DND-41 (cell line): ENCODE measurements around the gene ZNF827.

Experiments
- ATAC-seq: fragments of 200-7000 bp; cut with Tn5 transposase; 3 replicates; pipeline ENCODE4 v1.9.1; 2021; ENCODE audit warnings: low read depth; ENCODE audit not compliant: insufficient read depth
- DNase-seq: peaks from one replicate; pipeline ENCODE4 v3.0.0-alpha.2; 2020
- H2AFZ ChIP-seq: 2 replicates; pipeline ENCODE4 v1.6.0; 2012; ENCODE audit warnings: low read depth, low read length
- H3K27ac ChIP-seq: 2 replicates; pipeline ENCODE4 v1.5.1; 2012; ENCODE audit warnings: low read length, inconsistent platforms
- H3K27me3 ChIP-seq: fragments of 200-600 bp; sonication (generic); 2 replicates; pipeline ENCODE4 v1.6.0; 2012; ENCODE audit warnings: low read length, mild to moderate bottlenecking, inconsistent platforms; ENCODE audit not compliant: insufficient read depth, poor library complexity
- H3K36me3 ChIP-seq: 2 replicates; pipeline ENCODE4 v1.5.1; 2012; ENCODE audit warnings: low read length, inconsistent platforms; ENCODE audit not compliant: insufficient read depth
- H3K4me1 ChIP-seq: 2 replicates; pipeline ENCODE4 v1.5.1; 2012; ENCODE audit warnings: mild to moderate bottlenecking, low read length; ENCODE audit not compliant: insufficient read depth
- H3K4me2 ChIP-seq: 2 replicates; pipeline ENCODE4 v1.6.0; 2012; ENCODE audit warnings: mild to moderate bottlenecking, moderate library complexity, low read length, inconsistent platforms; ENCODE audit not compliant: insufficient read depth
- H3K4me3 ChIP-seq, 2 experiments: fragments of 200-600 bp in 1 of 2; shearing (Covaris generic) in 1 of 2; 2 replicates each; pipeline ENCODE4 v1.5.1; 2012 to 2016; ENCODE audit warnings: inconsistent platforms in 2 of 2, low read length in 2 of 2, mild to moderate bottlenecking in 2 of 2, low read depth in 1 of 2, moderate library complexity in 1 of 2
- H3K79me2 ChIP-seq: 2 replicates; pipeline ENCODE4 v1.6.0; 2012; ENCODE audit warnings: low read length, inconsistent platforms; ENCODE audit not compliant: insufficient read depth
- H3K9ac ChIP-seq: 2 replicates; pipeline ENCODE4 v1.6.0; 2012; ENCODE audit warnings: low read depth, mild to moderate bottlenecking, inconsistent platforms, low read length, moderate library complexity
- H3K9me3 ChIP-seq: 2 replicates; pipeline ENCODE4 v1.5.1; 2012; ENCODE audit warnings: low read length, moderate library complexity, mild to moderate bottlenecking, inconsistent platforms; ENCODE audit not compliant: insufficient read depth, severe bottlenecking
- H4K20me1 ChIP-seq: 2 replicates; pipeline ENCODE4 v1.6.0; 2012; ENCODE audit warnings: low read length; ENCODE audit not compliant: insufficient read depth
- EZH2 ChIP-seq: IDR thresholded peaks from 3 replicates; pipeline ENCODE4 v1.6.1; 2012; ENCODE audit warnings: borderline replicate concordance, low read depth, mild to moderate bottlenecking, moderate library complexity, low read length, inconsistent platforms; ENCODE audit not compliant: severe bottlenecking
- TF ChIP-seq, protein P1 (sequence below): IDR thresholded peaks from 2 replicates; pipeline ENCODE4 v1.5.1; 2012; ENCODE audit warnings: borderline replicate concordance, low read length, moderate library complexity, mild to moderate bottlenecking; ENCODE audit not compliant: poor library complexity, severe bottlenecking; ENCODE audit errors: extremely low read depth

The ZNF827 gene

DNA sequence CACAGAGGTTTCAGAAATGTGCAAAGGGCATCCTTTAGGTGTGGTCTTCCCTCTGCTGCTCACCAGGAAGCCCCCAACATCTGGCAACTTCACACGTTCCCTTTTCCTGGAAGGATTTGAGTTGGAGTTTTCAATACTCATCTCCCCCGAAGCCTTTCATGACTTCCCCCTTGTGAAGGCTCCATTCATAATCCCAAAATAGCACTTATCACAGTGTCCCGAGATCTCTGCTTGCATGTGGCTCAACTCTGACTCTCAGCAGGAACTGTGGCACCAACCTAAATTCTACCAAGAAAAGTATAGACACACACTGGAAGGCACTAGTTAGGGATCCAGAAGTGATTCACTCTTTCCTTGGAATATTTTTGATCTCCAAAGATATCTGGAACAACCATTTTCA, 40.5 kb upstream of the ZNF827 start:
- H2AFZ ChIP-seq: no peak overlapping the region
- H4K20me1 ChIP-seq: no peaks in the 10 kb centered on the region

DNA sequence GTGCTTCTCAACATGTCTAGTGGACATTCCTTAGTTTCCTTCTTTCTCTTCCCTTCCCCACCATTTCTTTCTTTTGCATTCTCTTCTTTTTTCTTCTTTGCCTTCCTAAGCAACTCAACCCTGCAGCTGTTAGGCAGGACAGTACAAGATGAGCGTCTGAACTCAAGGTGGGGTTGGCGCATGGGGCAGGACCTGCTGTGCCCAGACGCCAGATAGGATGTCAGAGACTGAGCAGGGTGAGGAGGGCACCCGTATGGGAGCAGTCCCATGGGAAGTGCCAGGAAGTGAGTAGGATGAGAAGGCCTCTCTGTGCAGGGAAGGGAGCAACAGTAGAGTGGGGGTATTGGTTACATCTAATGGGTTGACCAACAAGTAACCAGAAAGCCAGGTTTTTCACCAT, 38.1 kb upstream of the ZNF827 start:
- TF ChIP-seq, protein P1, sequence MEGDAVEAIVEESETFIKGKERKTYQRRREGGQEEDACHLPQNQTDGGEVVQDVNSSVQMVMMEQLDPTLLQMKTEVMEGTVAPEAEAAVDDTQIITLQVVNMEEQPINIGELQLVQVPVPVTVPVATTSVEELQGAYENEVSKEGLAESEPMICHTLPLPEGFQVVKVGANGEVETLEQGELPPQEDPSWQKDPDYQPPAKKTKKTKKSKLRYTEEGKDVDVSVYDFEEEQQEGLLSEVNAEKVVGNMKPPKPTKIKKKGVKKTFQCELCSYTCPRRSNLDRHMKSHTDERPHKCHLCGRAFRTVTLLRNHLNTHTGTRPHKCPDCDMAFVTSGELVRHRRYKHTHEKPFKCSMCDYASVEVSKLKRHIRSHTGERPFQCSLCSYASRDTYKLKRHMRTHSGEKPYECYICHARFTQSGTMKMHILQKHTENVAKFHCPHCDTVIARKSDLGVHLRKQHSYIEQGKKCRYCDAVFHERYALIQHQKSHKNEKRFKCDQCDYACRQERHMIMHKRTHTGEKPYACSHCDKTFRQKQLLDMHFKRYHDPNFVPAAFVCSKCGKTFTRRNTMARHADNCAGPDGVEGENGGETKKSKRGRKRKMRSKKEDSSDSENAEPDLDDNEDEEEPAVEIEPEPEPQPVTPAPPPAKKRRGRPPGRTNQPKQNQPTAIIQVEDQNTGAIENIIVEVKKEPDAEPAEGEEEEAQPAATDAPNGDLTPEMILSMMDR: no peak
- no peak for TF ChIP-seq EZH2

More for the DNA sequence above, 40.5 kb upstream of the ZNF827 start:
- no peaks in the 10 kb centered on the region for H3K9me3 ChIP-seq
- H3K36me3 ChIP-seq: no peaks in the 10 kb centered on the region
- no peaks in the 10 kb centered on the region for H3K4me1 ChIP-seq
- no peaks in the 10 kb centered on the region for H3K79me2 ChIP-seq
- H3K4me3 ChIP-seq: no peak overlapping the region
- ATAC-seq (no peak), DNase-seq (no peak)
- H3K4me2 ChIP-seq: no peak overlapping the region
- H3K27ac ChIP-seq: no peak overlapping the region
- no peak for TF ChIP-seq EZH2
- TF ChIP-seq, protein P1: no peak
- no peaks in the 10 kb centered on the region for H3K27me3 ChIP-seq
- H3K9ac ChIP-seq: no peak overlapping the region

GRCh38 chr4:145960012-145960411, 21.4 kb upstream of the ZNF827 start:
- no peaks in the 10 kb centered on the region for H3K36me3 ChIP-seq
- H3K4me2 ChIP-seq: no peak overlapping the region
- H3K4me3 ChIP-seq: no peak overlapping the region
- H3K9ac ChIP-seq: no peak overlapping the region
- H4K20me1 ChIP-seq: no peaks in the 10 kb centered on the region
- TF ChIP-seq, protein P1: no peak
- TF ChIP-seq EZH2: no peak
- H3K9me3 ChIP-seq: no peaks in the 10 kb centered on the region
- no peaks in the 10 kb centered on the region for H3K4me1 ChIP-seq
- no peaks in the 10 kb centered on the region for H3K27me3 ChIP-seq
- no peak overlapping the region for H2AFZ ChIP-seq
- no peaks in the 10 kb centered on the region for H3K79me2 ChIP-seq
- ATAC-seq: no peak
- no peak for DNase-seq
- H3K27ac ChIP-seq: no peak overlapping the region

More for the DNA sequence above, 38.1 kb upstream of the ZNF827 start:
- Histone ChIP-seq H3K9ac (no peak overlapping the region), H3K27me3 (no peaks in the 10 kb centered on the region), H3K79me2 (no peaks in the 10 kb centered on the region), H4K20me1 (no peaks in the 10 kb centered on the region), H2AFZ (no peak overlapping the region), H3K27ac (no peak overlapping the region), H3K9me3 (no peaks in the 10 kb centered on the region), H3K4me2 (no peak overlapping the region), H3K4me3 (no peak overlapping the region), H3K4me1 (no peaks in the 10 kb centered on the region), H3K36me3 (no peaks in the 10 kb centered on the region)
- no peak for DNase-seq
- ATAC-seq: no peak

- H3K36me3 ChIP-seq: no peaks in the 10 kb centered on the region
- ATAC-seq (no peak), DNase-seq (no peak)
- TF ChIP-seq EZH2: no peak
- TF ChIP-seq, protein P1: no peak
- no peaks in the 10 kb centered on the region for H3K9me3 ChIP-seq
- no peak overlapping the region for H3K9ac ChIP-seq
- no peak overlapping the region for H3K27ac ChIP-seq
- no peak overlapping the region for H2AFZ ChIP-seq
- H3K79me2 ChIP-seq: no peaks in the 10 kb centered on the region
- H3K4me1 ChIP-seq: no peaks in the 10 kb centered on the region
- no peaks in the 10 kb centered on the region for H3K27me3 ChIP-seq
- no peak overlapping the region for H3K4me3 ChIP-seq
- no peak overlapping the region for H3K4me2 ChIP-seq
- 0 out of 2 replicates have a peak, but pooled peaks cover 3% of the 10 kb centered on the region for H4K20me1 ChIP-seq
These were observed 18.7 kb upstream of the ZNF827 start for GRCh38 chr4:145957302-145957701.
